ENCODE measurements around the gene ANKRD40CL.

Gene ANKRD40CL

GRCh38 chr17:50769884-50770283 lies 2.6 kb upstream of the ANKRD40CL start:
- no peak overlapping the region for H2AFZ ChIP-seq (ENCODE audit: low read length)
- no peaks in the 10 kb centered on the region for H3K36me3 ChIP-seq (replicated peaks; ENCODE audit: insufficient read depth, low read length)
- H3K4me1 ChIP-seq (ENCODE audit: low read length): peaks cover 27% of the 10 kb centered on the region
- H4K20me1 ChIP-seq (ENCODE audit: insufficient read depth, low read length): no peaks in the 10 kb centered on the region
- TF ChIP-seq CTCF (IDR thresholded peaks at IDR 0.05; ENCODE audit: low read length) (no peak), EZH2phosphoT487 (IDR thresholded peaks at IDR 0.05; ENCODE audit: low read length) (no peak), EZH2 (optimal IDR thresholded peaks at IDR 0.05; ENCODE audit: low read depth, low read length) (no peak)
- no peak overlapping the region for H3K4me3 ChIP-seq (ENCODE audit: low read length)
- no peaks in the 10 kb centered on the region for H3K9me2 ChIP-seq (replicated peaks; ENCODE audit: insufficient read depth, low read length)
- H3K27me3 ChIP-seq (replicated peaks; ENCODE audit: insufficient read depth, low read length): no peaks in the 10 kb centered on the region
- no peaks in the 10 kb centered on the region for H3K9me3 ChIP-seq (replicated peaks; ENCODE audit: insufficient read depth, low read length)
- H3K4me2 ChIP-seq (ENCODE audit: low read depth, low read length): no peak overlapping the region
- H3F3A ChIP-seq (ENCODE audit: insufficient read depth, low read length): peaks cover 19% of the 10 kb centered on the region
- H3K9ac ChIP-seq (ENCODE audit: low read length): no peak overlapping the region
- no peak overlapping the region for H3K27ac ChIP-seq (ENCODE audit: low read length)
- DNase-seq: no peak
- H3K79me2 ChIP-seq (ENCODE audit: low read length): no peaks in the 10 kb centered on the region

GRCh38 chr17:50768346-50768761 lies 1.0 kb upstream of the ANKRD40CL start:
- no peak overlapping the region for H3K4me2 ChIP-seq (ENCODE audit: low read depth, low read length)
- H3K79me2 ChIP-seq (ENCODE audit: low read length): no peaks in the 10 kb centered on the region
- no peaks in the 10 kb centered on the region for H3K27me3 ChIP-seq (replicated peaks; ENCODE audit: insufficient read depth, low read length)
- H2AFZ ChIP-seq (ENCODE audit: low read length): no peak overlapping the region
- H3K9ac ChIP-seq (ENCODE audit: low read length): no peak overlapping the region
- TF ChIP-seq CTCF (IDR thresholded peaks at IDR 0.05; ENCODE audit: low read length) (no peak), EZH2 (optimal IDR thresholded peaks at IDR 0.05; ENCODE audit: low read depth, low read length) (no peak), EZH2phosphoT487 (IDR thresholded peaks at IDR 0.05; ENCODE audit: low read length) (no peak)
- no peaks in the 10 kb centered on the region for H3K9me2 ChIP-seq (replicated peaks; ENCODE audit: insufficient read depth, low read length)
- H3K36me3 ChIP-seq (replicated peaks; ENCODE audit: insufficient read depth, low read length): no peaks in the 10 kb centered on the region
- no peaks in the 10 kb centered on the region for H4K20me1 ChIP-seq (ENCODE audit: insufficient read depth, low read length)
- no peak for DNase-seq
- H3K9me3 ChIP-seq (replicated peaks; ENCODE audit: insufficient read depth, low read length): no peaks in the 10 kb centered on the region
- H3K4me3 ChIP-seq (ENCODE audit: low read length): no peak overlapping the region
- peaks cover 31% of the 10 kb centered on the region for H3K4me1 ChIP-seq (ENCODE audit: low read length)
- no peak overlapping the region for H3K27ac ChIP-seq (ENCODE audit: low read length)
- peaks cover 19% of the 10 kb centered on the region for H3F3A ChIP-seq (ENCODE audit: insufficient read depth, low read length)

- Histone ChIP-seq H3K4me3 (ENCODE audit: low read length) (no peak overlapping the region), H4K20me1 (ENCODE audit: insufficient read depth, low read length) (no peaks in the 10 kb centered on the region), H3K79me2 (ENCODE audit: low read length) (no peaks in the 10 kb centered on the region), H3K9me3 (replicated peaks; ENCODE audit: insufficient read depth, low read length) (no peaks in the 10 kb centered on the region), H3F3A (ENCODE audit: insufficient read depth, low read length) (peaks cover 11% of the 10 kb centered on the region; the same call in 1 of the 2 replicates), H3K4me2 (ENCODE audit: low read depth, low read length) (no peak overlapping the region), H3K27me3 (replicated peaks; ENCODE audit: insufficient read depth, low read length) (no peaks in the 10 kb centered on the region; the same call in 1 of the 2 replicates), H2AFZ (ENCODE audit: low read length) (no peak overlapping the region), H3K4me1 (ENCODE audit: low read length) (peaks cover 26% of the 10 kb centered on the region), H3K36me3 (replicated peaks; ENCODE audit: insufficient read depth, low read length) (no peaks in the 10 kb centered on the region), H3K9ac (ENCODE audit: low read length) (no peak overlapping the region), H3K27ac (ENCODE audit: low read length) (no peak overlapping the region), H3K9me2 (replicated peaks; ENCODE audit: insufficient read depth, low read length) (no peaks in the 10 kb centered on the region)
- no peak for DNase-seq
- TF ChIP-seq EZH2phosphoT487 (IDR thresholded peaks at IDR 0.05; ENCODE audit: low read length): no peak
- TF ChIP-seq EZH2 (optimal IDR thresholded peaks at IDR 0.05; ENCODE audit: low read depth, low read length): no peak
- no peak for TF ChIP-seq CTCF (IDR thresholded peaks at IDR 0.05; ENCODE audit: low read length)
Measured at GRCh38 chr17:50767030-50767429, 288 bp downstream of the ANKRD40CL start.
